Measurements from ENCODE around the gene ATL2.
"Not testable (repeated sequence)": the region's sequence is repeated elsewhere in the genome, so short reads cannot be mapped to it uniquely, and the experiment has no call there.

The ATL2 gene

DNA sequence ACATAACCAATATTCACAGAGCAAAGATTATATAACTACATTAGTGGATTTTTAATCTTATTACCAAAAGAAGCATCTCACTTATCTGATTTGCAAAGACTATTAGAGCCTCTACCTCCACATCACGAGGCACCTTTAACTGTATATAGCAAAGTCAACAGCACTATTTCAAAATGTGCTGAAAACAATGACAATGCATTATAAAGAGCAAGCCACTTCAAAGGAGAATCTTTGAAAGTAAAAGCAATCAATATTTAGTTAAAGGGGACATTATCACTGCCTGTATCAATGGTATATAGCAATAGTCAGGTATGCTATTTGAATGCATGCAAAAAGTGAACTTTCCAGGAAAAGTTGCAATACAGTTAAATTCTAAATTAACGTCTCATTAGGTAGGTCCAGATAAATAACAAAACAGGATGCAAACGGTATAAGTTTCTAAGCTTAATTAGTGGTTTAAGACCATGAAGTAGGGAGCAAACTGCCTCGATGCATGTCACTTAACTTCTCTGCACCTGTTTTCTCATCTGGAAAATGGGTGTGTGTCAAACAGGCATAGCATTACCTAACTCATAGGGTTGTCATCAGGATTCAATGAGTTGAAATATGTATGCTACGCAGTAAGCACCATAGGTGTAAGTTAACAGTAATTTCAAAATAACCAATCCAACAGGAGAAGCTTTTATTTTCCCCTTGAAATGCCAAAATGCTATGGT is 31.6 kb downstream of the ATL2 start:
- H3K27ac ChIP-seq: no peak overlapping the region
- H3K4me3 ChIP-seq: no peak overlapping the region

DNA sequence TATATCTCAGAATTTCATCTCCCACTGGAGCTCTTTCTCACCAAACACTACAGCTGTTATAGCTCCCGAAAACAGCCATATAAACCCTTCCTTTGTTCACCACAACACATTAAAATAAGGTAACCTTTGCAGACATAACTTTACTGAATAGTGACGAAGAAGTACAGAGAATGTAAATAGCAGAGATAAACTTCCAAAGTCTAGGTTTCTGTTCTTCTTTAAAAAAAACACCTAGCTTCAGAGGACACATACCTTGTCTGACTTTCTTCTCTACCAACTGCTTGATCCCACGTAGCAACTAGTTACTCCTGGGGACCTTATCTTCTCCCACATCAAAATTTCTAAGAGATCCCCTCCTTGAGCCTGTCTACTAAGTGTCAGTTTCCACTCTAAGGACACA is 32.3 kb downstream of the ATL2 start:
- no peak overlapping the region for H3K27ac ChIP-seq

GRCh38 chr2:38343212-38343611 is 33.9 kb downstream of the ATL2 start:
- H3K4me3 ChIP-seq: no peak overlapping the region
- H3K27ac ChIP-seq: no peak overlapping the region

More for the DNA sequence above, 32.3 kb downstream of the ATL2 start:
- no peak overlapping the region for H3K4me3 ChIP-seq

DNA sequence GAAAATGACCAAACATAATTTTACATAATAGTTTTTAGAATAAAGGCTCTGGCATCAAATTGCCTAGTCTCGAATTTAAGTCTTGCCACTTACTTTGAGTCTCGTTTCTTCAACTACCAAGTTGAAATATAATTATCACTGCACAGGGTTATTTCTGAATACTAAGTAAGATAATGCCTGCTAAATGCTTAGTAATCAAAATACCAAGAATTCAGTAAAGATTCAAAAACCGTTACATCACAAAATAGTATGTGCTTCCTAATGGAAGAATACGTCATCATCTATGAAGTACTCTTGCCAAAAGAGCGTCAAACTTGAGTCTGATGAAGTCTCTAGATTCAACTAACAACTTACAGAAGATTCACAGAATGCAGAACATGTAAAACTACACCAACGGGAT is 40.5 kb downstream of the ATL2 start:
- H3K27ac ChIP-seq: no peak overlapping the region
- no peak overlapping the region for H3K4me3 ChIP-seq

GRCh38 chr2:38330754-38331153 is 46.3 kb downstream of the ATL2 start:
- Histone ChIP-seq H3K27ac (no peak overlapping the region), H3K4me3 (no peak overlapping the region)

- no peak overlapping the region for H3K4me3 ChIP-seq
- no peak overlapping the region for H3K27ac ChIP-seq
These were observed 49.5 kb downstream of the ATL2 start for GRCh38 chr2:38327580-38327979.

GRCh38 chr2:38323623-38324022 is 53.5 kb downstream of the ATL2 start:
- Histone ChIP-seq H3K27ac (no peak overlapping the region), H3K4me3 (no peak overlapping the region)

- H3K27ac ChIP-seq: no peak overlapping the region
These were observed 54.7 kb downstream of the ATL2 start for GRCh38 chr2:38322224-38322914.

GRCh38 chr2:38319240-38319639 is 57.8 kb downstream of the ATL2 start:
- H3K27ac ChIP-seq: peak overlapping the region in 1 of 21 experiments; percentile 33
- not testable (repeated sequence) for H3K4me3 ChIP-seq

More at GRCh38 chr2:38322224-38322914, 54.7 kb downstream of the ATL2 start:
- no peak overlapping the region for H3K4me3 ChIP-seq

DNA sequence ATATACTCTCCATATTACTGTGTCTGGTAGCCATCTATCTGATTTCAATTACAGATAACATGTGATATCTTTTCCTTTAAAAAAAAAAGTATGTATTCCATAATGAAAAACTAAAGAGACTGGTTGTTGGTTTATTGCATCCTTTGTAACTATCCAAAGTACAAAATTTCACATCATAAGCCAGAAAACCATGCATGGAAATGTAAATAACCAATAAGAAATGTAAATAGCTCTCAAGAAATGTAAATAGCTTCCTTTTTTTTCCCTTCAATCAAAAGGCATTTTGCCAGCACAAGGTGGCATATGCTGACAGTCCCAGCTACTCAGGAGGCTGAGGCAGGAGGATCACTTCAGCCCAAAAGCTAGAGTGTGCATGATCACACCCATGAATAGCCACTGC is 59.3 kb downstream of the ATL2 start:
- Histone ChIP-seq H3K4me3 (no peak overlapping the region), H3K27ac (no peak overlapping the region)

- Histone ChIP-seq H3K4me3 (no peak overlapping the region), H3K27ac (no peak overlapping the region)
These were observed 61.3 kb downstream of the ATL2 start for GRCh38 chr2:38315707-38316333.

- H3K27ac ChIP-seq: no peak overlapping the region
- no peak overlapping the region for H3K4me3 ChIP-seq
These were observed 68.3 kb downstream of the ATL2 start for GRCh38 chr2:38308821-38309220.

GRCh38 chr2:38301969-38302702 is 74.9 kb downstream of the ATL2 start:
- no peak overlapping the region for H3K4me3 ChIP-seq
- no peak overlapping the region for H3K27ac ChIP-seq

- H3K27ac ChIP-seq: no peak overlapping the region
These were observed 75.6 kb downstream of the ATL2 start for GRCh38 chr2:38301340-38301968.

DNA sequence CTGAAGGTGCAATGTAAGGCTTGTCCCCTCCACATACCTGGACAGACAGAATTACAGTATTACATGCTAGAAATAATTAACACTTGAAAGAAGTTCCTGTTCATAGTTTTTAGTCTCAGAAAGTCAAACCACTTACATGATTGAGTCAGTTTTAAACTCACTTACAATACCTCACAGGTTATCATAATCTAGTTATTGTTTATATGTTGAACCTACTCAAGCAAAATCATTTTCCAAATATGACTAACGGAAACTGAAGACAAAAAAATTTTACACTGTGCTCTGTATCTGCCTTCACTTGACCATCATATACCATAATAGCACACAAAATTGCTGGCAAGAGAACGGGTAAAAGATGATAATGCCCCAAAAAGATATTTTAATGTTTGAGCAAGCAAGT is 78.5 kb downstream of the ATL2 start:
- H3K27ac ChIP-seq: no peak overlapping the region
- H3K4me3 ChIP-seq: no peak overlapping the region

More at GRCh38 chr2:38301340-38301968, 75.6 kb downstream of the ATL2 start:
- no peak overlapping the region for H3K4me3 ChIP-seq

- Histone ChIP-seq H3K27ac (no peak overlapping the region), H3K4me3 (no peak overlapping the region)
These were observed 80.8 kb downstream of the ATL2 start for GRCh38 chr2:38296197-38296780.

GRCh38 chr2:38294597-38294996 is 82.5 kb downstream of the ATL2 start:
- no peak overlapping the region for H3K4me3 ChIP-seq
- H3K27ac ChIP-seq: no peak overlapping the region

GRCh38 chr2:38293152-38293865 is 83.8 kb downstream of the ATL2 start:
- H3K4me3 ChIP-seq: no peak overlapping the region
- H3K27ac ChIP-seq: no peak overlapping the region

DNA sequence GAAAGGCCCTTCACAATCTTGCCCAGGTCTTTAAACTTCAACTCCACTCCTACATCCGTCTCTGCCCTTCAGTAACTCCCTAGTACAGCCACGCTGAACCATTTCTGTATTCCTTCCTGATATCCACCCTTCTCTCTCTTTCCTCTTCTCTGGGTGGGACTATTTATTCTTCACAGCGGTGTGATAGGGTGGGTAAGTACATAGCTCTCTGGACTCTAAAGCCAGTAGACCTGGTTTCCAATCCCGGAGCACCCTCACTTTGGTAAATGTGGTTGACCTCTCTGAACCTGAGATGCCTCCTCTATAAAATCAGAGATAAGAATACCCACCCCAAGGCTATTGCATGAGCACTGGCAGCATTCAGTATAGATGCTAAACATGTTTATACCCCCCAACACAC is 86.7 kb downstream of the ATL2 start:
- H3K27ac ChIP-seq: no peak overlapping the region
- H3K4me3 ChIP-seq: no peak overlapping the region

All from skin epidermis (tissue), 12 donors.